IgD-negative memory B cell (primary cell): ENCODE results near the gene ATP8A2. TPM values are rescaled to one million over a fixed set of nuclear protein-coding genes. Genes with fewer than 3 reads are reported as not detected.

Experiments
- H3K27ac Mint-ChIP-seq, 3 donors: one replicate each; pipeline ENCODE4 v1.8.0; 2020 to 2022; ENCODE audit warnings: mild to moderate bottlenecking in 3 of 3, mixed read lengths in 3 of 3, moderate library complexity in 1 of 3
- H3K27me3 Mint-ChIP-seq: one replicate; pipeline ENCODE4 v1.8.0; 2021; ENCODE audit warnings: mixed read lengths
- H3K36me3 Mint-ChIP-seq: one replicate; pipeline ENCODE4 v1.8.0; 2020; ENCODE audit warnings: mild to moderate bottlenecking, mixed read lengths
- H3K4me1 Mint-ChIP-seq, 3 donors: one replicate each; pipeline ENCODE4 v1.8.0; 2020 to 2022; ENCODE audit warnings: mixed read lengths in 3 of 3, mild to moderate bottlenecking in 1 of 3
- H3K4me3 Mint-ChIP-seq, 4 donors: one replicate each; pipeline ENCODE4 v1.8.0; 2020 to 2022; ENCODE audit warnings: mild to moderate bottlenecking in 4 of 4, mixed read lengths in 4 of 4, moderate library complexity in 3 of 4
- H3K9me3 Mint-ChIP-seq, 3 donors: one replicate each; pipeline ENCODE4 v1.8.0; 2020 to 2021; ENCODE audit warnings: mixed read lengths in 3 of 3, mild to moderate bottlenecking in 1 of 3
- polyA plus RNA-seq: library from polyadenylated mRNA; unstranded; fragments of 300-500 nt; fragmentation: Illumina TruSeq; gene quantifications from one replicate; pipeline ENCODE4 v1.2.3, GENCODE V29; 2021

Gene ATP8A2
- polyA plus RNA-seq, 1 donor from 2014 or later: 0.06 TPM

GRCh38 chr13:25409938-25410337 is 38.2 kb downstream of the ATP8A2 start:
- no peak overlapping the region for H3K27ac Mint-ChIP-seq
- no peaks in the 10 kb centered on the region for H3K4me1 Mint-ChIP-seq
- no peak overlapping the region for H3K4me3 Mint-ChIP-seq
- peaks cover 2% of the 10 kb centered on the region for H3K27me3 Mint-ChIP-seq
- H3K9me3 Mint-ChIP-seq: peaks cover 4 to 6% (median 5%) of the 10 kb centered on the region in 3 donors
- H3K36me3 Mint-ChIP-seq: no peaks in the 10 kb centered on the region

GRCh38 chr13:25415241-25415640 is 43.5 kb downstream of the ATP8A2 start:
- H3K4me3 Mint-ChIP-seq: no peak overlapping the region
- H3K36me3 Mint-ChIP-seq: no peaks in the 10 kb centered on the region
- peaks cover 5 to 6% (median 5%) of the 10 kb centered on the region in 3 donors for H3K9me3 Mint-ChIP-seq
- peaks cover 6% of the 10 kb centered on the region for H3K27me3 Mint-ChIP-seq
- no peaks in the 10 kb centered on the region for H3K4me1 Mint-ChIP-seq
- no peak overlapping the region for H3K27ac Mint-ChIP-seq

- Mint-ChIP-seq H3K4me3 (no peak overlapping the region), H3K4me1 (no peaks in the 10 kb centered on the region), H3K9me3 (peaks cover 0 to 4% (median 0%) of the 10 kb centered on the region in 3 donors), H3K27ac (no peak overlapping the region), H3K36me3 (no peaks in the 10 kb centered on the region), H3K27me3 (peaks cover 4% of the 10 kb centered on the region)
Measured at GRCh38 chr13:25417535-25417934, 45.8 kb downstream of the ATP8A2 start.

- H3K36me3 Mint-ChIP-seq: no peaks in the 10 kb centered on the region
- H3K27me3 Mint-ChIP-seq: peaks cover 4% of the 10 kb centered on the region
- H3K4me3 Mint-ChIP-seq: no peak overlapping the region
- peaks cover 0 to 4% (median 0%) of the 10 kb centered on the region in 3 donors for H3K9me3 Mint-ChIP-seq
- no peaks in the 10 kb centered on the region for H3K4me1 Mint-ChIP-seq
- H3K27ac Mint-ChIP-seq: no peak overlapping the region
Measured at GRCh38 chr13:25420161-25420560, 48.4 kb downstream of the ATP8A2 start.

- Mint-ChIP-seq H3K27me3 (peaks cover 4% of the 10 kb centered on the region), H3K9me3 (peaks cover 0 to 6% (median 0%) of the 10 kb centered on the region in 3 donors)
Measured at GRCh38 chr13:25421612-25422011, 49.8 kb downstream of the ATP8A2 start.

GRCh38 chr13:25422153-25422552 is 50.4 kb downstream of the ATP8A2 start:
- Mint-ChIP-seq H3K9me3 (peaks cover 0 to 6% (median 0%) of the 10 kb centered on the region in 3 donors), H3K4me3 (no peak overlapping the region), H3K27me3 (peaks cover 4% of the 10 kb centered on the region), H3K27ac (no peak overlapping the region), H3K4me1 (no peaks in the 10 kb centered on the region), H3K36me3 (no peaks in the 10 kb centered on the region)

More at GRCh38 chr13:25421612-25422011, 49.8 kb downstream of the ATP8A2 start:
- Mint-ChIP-seq H3K27ac (no peak overlapping the region), H3K36me3 (no peaks in the 10 kb centered on the region), H3K4me3 (no peak overlapping the region), H3K4me1 (no peaks in the 10 kb centered on the region)

- Mint-ChIP-seq H3K27me3 (peaks cover under 1% of the 10 kb centered on the region), H3K9me3 (peaks cover 0 to 3% (median 0%) of the 10 kb centered on the region in 3 donors), H3K4me3 (no peak overlapping the region)
Measured at GRCh38 chr13:25423831-25424230, 52.1 kb downstream of the ATP8A2 start.

GRCh38 chr13:25429466-25429865 is 57.7 kb downstream of the ATP8A2 start:
- Mint-ChIP-seq H3K27ac (no peak overlapping the region), H3K4me3 (no peak overlapping the region), H3K4me1 (peaks cover 0 to 1% (median 0%) of the 10 kb centered on the region in 3 donors), H3K27me3 (no peaks in the 10 kb centered on the region), H3K9me3 (peaks cover 0 to 2% (median 0%) of the 10 kb centered on the region in 3 donors), H3K36me3 (no peaks in the 10 kb centered on the region)

More at GRCh38 chr13:25423831-25424230, 52.1 kb downstream of the ATP8A2 start:
- Mint-ChIP-seq H3K4me1 (no peaks in the 10 kb centered on the region), H3K27ac (no peak overlapping the region), H3K36me3 (no peaks in the 10 kb centered on the region)

- no peak overlapping the region for H3K27ac Mint-ChIP-seq
- H3K36me3 Mint-ChIP-seq: no peaks in the 10 kb centered on the region
- H3K4me1 Mint-ChIP-seq: peaks cover 0 to 1% (median 0%) of the 10 kb centered on the region in 3 donors
- H3K4me3 Mint-ChIP-seq: no peak overlapping the region
- peaks cover 0 to 2% (median 0%) of the 10 kb centered on the region in 3 donors for H3K9me3 Mint-ChIP-seq
- peaks cover 9% of the 10 kb centered on the region for H3K27me3 Mint-ChIP-seq
Measured at GRCh38 chr13:25432691-25433090, 60.9 kb downstream of the ATP8A2 start.

GRCh38 chr13:25440061-25440460 is 68.3 kb downstream of the ATP8A2 start:
- no peak overlapping the region for H3K4me3 Mint-ChIP-seq
- no peaks in the 10 kb centered on the region for H3K36me3 Mint-ChIP-seq
- peaks cover 11% of the 10 kb centered on the region for H3K27me3 Mint-ChIP-seq
- H3K9me3 Mint-ChIP-seq: peaks cover 0 to 2% (median 0%) of the 10 kb centered on the region in 3 donors
- H3K27ac Mint-ChIP-seq: no peak overlapping the region
- peaks cover 0 to 10% (median 2%) of the 10 kb centered on the region in 3 donors for H3K4me1 Mint-ChIP-seq

GRCh38 chr13:25446261-25446660 is 74.5 kb downstream of the ATP8A2 start:
- H3K27ac Mint-ChIP-seq: no peak overlapping the region

GRCh38 chr13:25447396-25447795 is 75.6 kb downstream of the ATP8A2 start:
- Mint-ChIP-seq H3K27ac (no peak overlapping the region), H3K36me3 (no peaks in the 10 kb centered on the region), H3K4me3 (no peak overlapping the region), H3K9me3 (peaks cover 0 to 6% (median 2%) of the 10 kb centered on the region in 3 donors), H3K4me1 (no peaks in the 10 kb centered on the region), H3K27me3 (peaks cover 6% of the 10 kb centered on the region)

More at GRCh38 chr13:25446261-25446660, 74.5 kb downstream of the ATP8A2 start:
- Mint-ChIP-seq H3K36me3 (no peaks in the 10 kb centered on the region), H3K4me1 (no peaks in the 10 kb centered on the region), H3K9me3 (peaks cover 0 to 5% (median 2%) of the 10 kb centered on the region in 3 donors), H3K27me3 (peaks cover 5% of the 10 kb centered on the region), H3K4me3 (no peak overlapping the region)

GRCh38 chr13:25453850-25454365 is 82.1 kb downstream of the ATP8A2 start:
- H3K4me3 Mint-ChIP-seq: no peak overlapping the region
- H3K27me3 Mint-ChIP-seq: peaks cover 3% of the 10 kb centered on the region
- peaks cover 0 to 8% (median 0%) of the 10 kb centered on the region in 3 donors for H3K9me3 Mint-ChIP-seq
- no peaks in the 10 kb centered on the region for H3K36me3 Mint-ChIP-seq
- no peak overlapping the region for H3K27ac Mint-ChIP-seq
- no peaks in the 10 kb centered on the region for H3K4me1 Mint-ChIP-seq

GRCh38 chr13:25455146-25455545 is 83.4 kb downstream of the ATP8A2 start:
- Mint-ChIP-seq H3K27me3 (peaks cover 1% of the 10 kb centered on the region), H3K9me3 (peaks cover 0 to 10% (median 2%) of the 10 kb centered on the region in 3 donors), H3K36me3 (no peaks in the 10 kb centered on the region), H3K27ac (no peak overlapping the region), H3K4me1 (no peaks in the 10 kb centered on the region), H3K4me3 (no peak overlapping the region)

- Mint-ChIP-seq H3K4me1 (no peaks in the 10 kb centered on the region), H3K27ac (no peak overlapping the region), H3K9me3 (peaks cover 0 to 6% (median 2%) of the 10 kb centered on the region in 3 donors), H3K27me3 (peaks cover 3% of the 10 kb centered on the region), H3K4me3 (no peak overlapping the region), H3K36me3 (no peaks in the 10 kb centered on the region)
Measured at GRCh38 chr13:25457566-25457965, 85.8 kb downstream of the ATP8A2 start.
